Measurements from ENCODE around the gene COCH.

The COCH gene

GRCh38 chr14:30874120-30874998 is at the start of gene COCH:
TSS of gene COCH (plus strand) at chr14:30874559. CDS start at chr14:30874939, 380 bp downstream.
- DNase-seq (ENCODE audit: low read depth in 2 of 2), result no peak

GRCh38 chr14:30826070-30826469 is 48.3 kb upstream of the COCH start:
- DNase-seq (ENCODE audit: low read depth in 2 of 2), result no peak

- DNase-seq (ENCODE audit: low read depth in 2 of 2), result no peak
Observed at GRCh38 chr14:30829853-30830252, 44.5 kb upstream of the COCH start.

- DNase-seq (ENCODE audit: low read depth in 2 of 2), result no peak
Observed at GRCh38 chr14:30834353-30834752, 40.0 kb upstream of the COCH start.

GRCh38 chr14:30838351-30838750 is 36.0 kb upstream of the COCH start:
- DNase-seq (ENCODE audit: low read depth in 2 of 2), result no peak

- DNase-seq (ENCODE audit: low read depth in 2 of 2), result no peak
Observed at GRCh38 chr14:30840086-30840779, 34.1 kb upstream of the COCH start.

GRCh38 chr14:30842431-30842830 is 31.9 kb upstream of the COCH start:
- no peak for DNase-seq (ENCODE audit: low read depth in 2 of 2)

- DNase-seq (ENCODE audit: low read depth in 2 of 2), result no peak
Observed at GRCh38 chr14:30848449-30849240, 25.7 kb upstream of the COCH start.

- DNase-seq (ENCODE audit: low read depth in 2 of 2), result no peak
Observed at GRCh38 chr14:30849354-30849753, 25.0 kb upstream of the COCH start.

GRCh38 chr14:30849983-30850382 is 24.4 kb upstream of the COCH start:
- no peak for DNase-seq (ENCODE audit: low read depth in 2 of 2)

- DNase-seq (ENCODE audit: low read depth in 2 of 2), result no peak
Observed at GRCh38 chr14:30853946-30854345, 20.4 kb upstream of the COCH start.

GRCh38 chr14:30854492-30854891 is 19.9 kb upstream of the COCH start:
- no peak for DNase-seq (ENCODE audit: low read depth in 2 of 2)

- DNase-seq (ENCODE audit: low read depth in 2 of 2), result no peak
Observed at GRCh38 chr14:30855345-30856037, 18.9 kb upstream of the COCH start.

GRCh38 chr14:30861200-30861599 is 13.2 kb upstream of the COCH start:
- DNase-seq (ENCODE audit: low read depth in 2 of 2), result no peak

- no peak for DNase-seq (ENCODE audit: low read depth in 2 of 2)
Observed at GRCh38 chr14:30864934-30865333, 9.4 kb upstream of the COCH start.

GRCh38 chr14:30868736-30869135 is 5.6 kb upstream of the COCH start:
- DNase-seq (ENCODE audit: low read depth in 2 of 2), result no peak

- DNase-seq (ENCODE audit: low read depth in 2 of 2), result no peak
Observed at GRCh38 chr14:30869551-30870155, 4.7 kb upstream of the COCH start.

- no peak for DNase-seq (ENCODE audit: low read depth in 2 of 2)
Observed at GRCh38 chr14:30872602-30873001, 1.8 kb upstream of the COCH start.

GRCh38 chr14:30873308-30874119 is 845 bp upstream of the COCH start:
- no peak for DNase-seq (ENCODE audit: low read depth in 2 of 2)

- DNase-seq (ENCODE audit: low read depth in 2 of 2), result no peak
Observed at GRCh38 chr14:30874999-30875787, 834 bp downstream of the COCH start.
